H9 (cell line): ENCODE data around the gene GMPPB. TPM values are rescaled to one million over a fixed set of nuclear protein-coding genes. Genes with fewer than 3 reads are reported as not detected.

ENCODE experiments used
- DNase-seq: peaks from one replicate; pipeline ENCODE4 v3.0.0-alpha.2; 2017
- H2AFZ ChIP-seq: one replicate; pipeline ENCODE4 v1.6.1; 2013; ENCODE audit warnings: mild to moderate bottlenecking, low read length, control low read depth, moderate library complexity
- H2AK5ac ChIP-seq: 2 replicates; pipeline ENCODE4 v1.6.1; 2013; ENCODE audit warnings: low read length, control low read depth, mixed read lengths; ENCODE audit not compliant: insufficient read length
- H2BK120ac ChIP-seq: one replicate; pipeline ENCODE4 v1.6.1; 2013; ENCODE audit warnings: low read depth, mild to moderate bottlenecking, low read length, control low read depth, inconsistent platforms; ENCODE audit not compliant: poor library complexity, severe bottlenecking
- H2BK12ac ChIP-seq: 2 replicates; pipeline ENCODE4 v1.6.1; 2013; ENCODE audit warnings: low read length, control low read depth, mixed read lengths, low read depth; ENCODE audit not compliant: insufficient read length
- H2BK15ac ChIP-seq: 2 replicates; pipeline ENCODE4 v1.6.1; 2013; ENCODE audit warnings: low read depth, low read length, control low read depth
- H2BK20ac ChIP-seq: one replicate; pipeline ENCODE4 v1.6.1; 2013; ENCODE audit warnings: low read depth, mild to moderate bottlenecking, low read length, control low read depth, inconsistent platforms; ENCODE audit not compliant: poor library complexity, severe bottlenecking
- H2BK5ac ChIP-seq: 2 replicates; pipeline ENCODE4 v1.6.1; 2013; ENCODE audit warnings: low read length, control low read depth, mixed read lengths; ENCODE audit not compliant: insufficient read length
- H3K14ac ChIP-seq: 2 replicates; pipeline ENCODE4 v1.6.1; 2013; ENCODE audit warnings: low read length, control low read depth; ENCODE audit not compliant: insufficient read depth
- H3K18ac ChIP-seq: 2 replicates; pipeline ENCODE4 v1.6.1; 2013; ENCODE audit warnings: low read depth, mild to moderate bottlenecking, mixed read lengths, low read length, control low read depth; ENCODE audit not compliant: insufficient read length
- H3K23ac ChIP-seq: 2 replicates; pipeline ENCODE4 v1.6.1; 2013; ENCODE audit warnings: low read length, control low read depth, mixed read lengths, low read depth; ENCODE audit not compliant: insufficient read length
- H3K23me2 ChIP-seq: 2 replicates; pipeline ENCODE4 v1.6.1; 2013; ENCODE audit warnings: low read depth, mild to moderate bottlenecking, mixed read lengths, low read length, control low read depth; ENCODE audit not compliant: insufficient read length, poor library complexity, severe bottlenecking
- H3K27ac ChIP-seq: 2 replicates; pipeline ENCODE4 v1.5.1; 2013; ENCODE audit warnings: low read length, control low read depth, mixed read lengths, low read depth; ENCODE audit not compliant: insufficient read length
- H3K27me3 ChIP-seq: 2 replicates; pipeline ENCODE4 v1.6.1; 2013; ENCODE audit warnings: low read length, control low read depth, inconsistent platforms; ENCODE audit not compliant: insufficient read depth
- H3K4ac ChIP-seq: 2 replicates; pipeline ENCODE4 v1.6.1; 2013; ENCODE audit warnings: low read depth, mild to moderate bottlenecking, control low read depth, inconsistent platforms, low read length, moderate library complexity
- H3K4me1 ChIP-seq: 2 replicates; pipeline ENCODE4 v1.6.1; 2013; ENCODE audit warnings: low read length, control low read depth, inconsistent platforms; ENCODE audit not compliant: insufficient read depth
- H3K4me2 ChIP-seq: 2 replicates; pipeline ENCODE4 v1.6.1; 2013; ENCODE audit warnings: low read length, control low read depth, mixed read lengths; ENCODE audit not compliant: insufficient read length, insufficient read depth
- H3K56ac ChIP-seq: 2 replicates; pipeline ENCODE4 v1.6.1; 2013; ENCODE audit warnings: low read depth, mild to moderate bottlenecking, mixed read lengths, low read length, control low read depth; ENCODE audit not compliant: insufficient read length
- H3K79me1 ChIP-seq: 2 replicates; pipeline ENCODE4 v1.6.1; 2013; ENCODE audit warnings: low read depth, mild to moderate bottlenecking, moderate library complexity, low read length, control low read depth, inconsistent platforms; ENCODE audit not compliant: insufficient read depth, poor library complexity, severe bottlenecking
- H3K79me2 ChIP-seq: 2 replicates; pipeline ENCODE4 v1.6.1; 2013; ENCODE audit warnings: low read length, control low read depth, inconsistent platforms; ENCODE audit not compliant: insufficient read depth
- H3K9ac ChIP-seq: 2 replicates; pipeline ENCODE4 v1.6.1; 2013; ENCODE audit warnings: low read length, control low read depth, mixed read lengths; ENCODE audit not compliant: insufficient read length; ENCODE audit errors: extremely low read depth
- H3K9me3 ChIP-seq: one replicate; pipeline ENCODE4 v1.6.1; 2013; ENCODE audit warnings: low read depth, low read length, inconsistent platforms; ENCODE audit not compliant: control insufficient read depth
- H3T11ph ChIP-seq: one replicate; pipeline ENCODE4 v1.6.1; 2013; ENCODE audit warnings: mild to moderate bottlenecking, low read length, control low read depth, inconsistent platforms
- H4K20me1 ChIP-seq: one replicate; pipeline ENCODE4 v1.6.1; 2013; ENCODE audit not compliant: control insufficient read depth, insufficient read length, insufficient read depth
- H4K5ac ChIP-seq: 2 replicates; pipeline ENCODE4 v1.6.1; 2013; ENCODE audit warnings: low read depth, mild to moderate bottlenecking, mixed read lengths, low read length, control low read depth; ENCODE audit not compliant: insufficient read length
- H4K8ac ChIP-seq: replicated peaks from 2 replicates; pipeline ENCODE4 v1.6.1; 2013; ENCODE audit warnings: low read length, control low read depth, mixed read lengths, low read depth; ENCODE audit not compliant: insufficient read length
- H4K91ac ChIP-seq: 2 replicates; pipeline ENCODE4 v1.6.1; 2013; ENCODE audit warnings: low read depth, mild to moderate bottlenecking, moderate library complexity, mixed read lengths, low read length, control low read depth; ENCODE audit not compliant: insufficient read length
- H3K27ac Mint-ChIP-seq, 3 experiments: 2 replicates in 2 of 3; 3 replicates in 1 of 3; pipeline ENCODE4 v1.8.0; 2020 to 2021; ENCODE audit warnings: mixed read lengths in 3 of 3, mild to moderate bottlenecking in 1 of 3, moderate library complexity in 1 of 3
- H3K27me3 Mint-ChIP-seq: 2 replicates; pipeline ENCODE4 v1.8.0; 2021; ENCODE audit warnings: low read depth, mild to moderate bottlenecking, moderate library complexity, mixed read lengths
- H3K36me3 Mint-ChIP-seq, 3 experiments: 2 replicates in 2 of 3; 3 replicates in 1 of 3; pipeline ENCODE4 v1.8.0; 2020 to 2021; ENCODE audit warnings: low read depth in 3 of 3, mixed read lengths in 3 of 3; ENCODE audit not compliant: insufficient read depth in 1 of 3
- H3K4me1 Mint-ChIP-seq, 2 experiments: 2 replicates each; pipeline ENCODE4 v1.8.0; 2020; ENCODE audit warnings: mixed read lengths in 2 of 2
- H3K4me3 Mint-ChIP-seq, 2 experiments: 2 replicates in 1 of 2; 3 replicates in 1 of 2; pipeline ENCODE4 v1.8.0; 2020 to 2021; ENCODE audit warnings: mild to moderate bottlenecking in 2 of 2, mixed read lengths in 2 of 2, moderate library complexity in 1 of 2
- H3K9me3 Mint-ChIP-seq, 2 experiments: 2 replicates in 1 of 2; 3 replicates in 1 of 2; pipeline ENCODE4 v1.8.0; 2020; ENCODE audit warnings: mild to moderate bottlenecking in 2 of 2, mixed read lengths in 2 of 2, moderate library complexity in 1 of 2
- CTCF ChIP-seq: fragments of 200-600 bp; sonication (generic); conservative IDR thresholded peaks from 3 replicates; pipeline ENCODE4 v1.8.0; 2021; ENCODE audit warnings: antibody characterized with exemption, mild to moderate bottlenecking
- WGBS: extraction: QIAGEN DNeasy Blood & Tissue Kit; methylation state at CpG from one replicate; pipeline ENCODE4 v1.1.7; 2013; ENCODE audit warnings: missing lambda C conversion rate, low lambda C conversion rate, mixed read lengths; ENCODE audit not compliant: insufficient read length; ENCODE audit errors: extremely low coverage; 5-methylcytosine and 5-hydroxymethylcytosine counted together
- total RNA-seq: library from RNA; stranded (reverse); gene quantifications from 2 replicates; pipeline ENCODE4 v1.2.1, GENCODE V29; 2021

The GMPPB gene
- total RNA-seq, 1 experiment from 2014 or later = 31.1 TPM

- TF ChIP-seq CTCF = no peak
- no peak overlapping the region for H3T11ph ChIP-seq
- H3K23me2 ChIP-seq = no peaks in the 10 kb centered on the region
- peaks cover 5 to 11% (median 5%) of the 10 kb centered on the region in 3 experiments; a peak in 6 of 7 replicates for H3K36me3 Mint-ChIP-seq
- H3K9me3 Mint-ChIP-seq = no peaks in the 10 kb centered on the region
- no peaks in the 10 kb centered on the region for H3K4me1 ChIP-seq
- no peak overlapping the region for H3K9ac ChIP-seq
- no peaks in the 10 kb centered on the region for H3K27me3 Mint-ChIP-seq
- no peak overlapping the region for H4K5ac ChIP-seq
- no peak overlapping the region for H3K18ac ChIP-seq
- H2BK20ac ChIP-seq = no peak overlapping the region
- no peak for DNase-seq
- H3K79me1 ChIP-seq = peaks cover 17% of the 10 kb centered on the region
- H4K20me1 ChIP-seq = no peaks in the 10 kb centered on the region
- H2BK12ac ChIP-seq = no peak overlapping the region
- no peak overlapping the region for H3K23ac ChIP-seq
- no peaks in the 10 kb centered on the region for H3K9me3 ChIP-seq
- no peak overlapping the region for H3K27ac ChIP-seq
- no peak overlapping the region for H2BK5ac ChIP-seq
- H3K79me2 ChIP-seq = peaks cover 8% of the 10 kb centered on the region; the same call in 1 of the 2 replicates
- no peaks in the 10 kb centered on the region for H3K27me3 ChIP-seq
- no peaks in the 10 kb centered on the region for H3K4me1 Mint-ChIP-seq
- no peak overlapping the region; a peak in 1 of 7 replicates for H3K27ac Mint-ChIP-seq
- no peak overlapping the region for H3K4me3 Mint-ChIP-seq
- no CpG with 5 or more reads among the region's 2 CpGs for WGBS
- H4K8ac ChIP-seq = no peak overlapping the region
- H2BK15ac ChIP-seq = no peak overlapping the region
- H4K91ac ChIP-seq = no peak overlapping the region
- H2AFZ ChIP-seq = no peak overlapping the region
- H3K4ac ChIP-seq = no peak overlapping the region
- H2AK5ac ChIP-seq = no peak overlapping the region
- no peak overlapping the region for H2BK120ac ChIP-seq
- H3K14ac ChIP-seq = no peak overlapping the region
- no peak overlapping the region for H3K4me2 ChIP-seq
- no peak overlapping the region for H3K56ac ChIP-seq
Measured at GRCh38 chr3:49772703-49773102, 49.0 kb upstream of the GMPPB start.
